UCSD-AML1 (cell line): Measurements from ENCODE around the gene MMP23B.
A peak's percentile ranks its signal among the peaks of the same experiment; 100 is the strongest.
"Not testable (repeated sequence)": the region's sequence is repeated elsewhere in the genome, so short reads cannot be mapped to it uniquely, and the experiment has no call there.

Experiments
- DNase-seq: peaks from one replicate; lab custom pipeline; 2025; ENCODE audit not compliant: unreplicated experiment; lab: John Stamatoyannopoulos, UW

MMP23B gene

DNA sequence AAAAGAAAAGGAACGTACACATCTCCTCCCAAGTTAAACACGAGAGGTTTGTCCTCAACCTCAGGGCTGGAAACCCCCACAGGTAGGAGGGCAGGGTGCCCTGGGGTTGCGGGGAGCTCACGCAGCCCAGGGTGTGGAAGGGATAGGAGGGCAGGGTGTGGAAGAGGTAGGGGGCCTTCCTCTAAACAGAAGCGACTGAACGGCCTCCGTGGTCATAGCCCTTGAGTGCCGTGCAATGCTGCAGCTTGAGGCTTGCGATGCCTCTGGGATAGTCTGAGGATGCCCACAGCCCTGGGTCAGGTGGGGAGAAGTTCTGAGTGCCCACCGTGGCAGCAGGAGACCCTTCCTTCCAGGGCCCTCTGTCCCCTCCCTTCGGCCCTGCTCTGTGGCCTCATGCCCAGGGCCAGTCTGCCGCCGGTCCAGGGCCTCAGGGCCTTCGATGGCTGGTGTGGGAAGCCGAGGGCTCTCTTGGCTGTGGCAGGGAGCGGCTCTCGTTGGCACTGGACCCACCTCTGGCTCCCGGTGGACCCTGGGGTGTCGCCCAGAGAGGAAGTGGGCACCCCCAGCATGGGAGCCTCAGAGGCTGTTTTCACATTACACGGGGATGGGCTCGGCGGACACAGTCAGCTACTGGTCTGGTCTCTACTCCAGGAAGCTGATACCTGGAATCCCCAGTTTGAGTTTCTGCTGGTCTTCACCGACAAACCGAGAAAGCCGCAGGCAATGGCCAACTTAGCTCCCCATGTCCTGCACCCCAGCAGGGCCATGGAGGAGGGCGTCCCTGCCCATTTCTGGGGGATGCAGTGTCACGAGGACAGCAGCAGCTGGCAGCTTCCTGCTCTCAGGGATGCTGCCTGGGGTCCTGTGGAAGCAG, 33.2 kb downstream of the MMP23B start:
- DNase-seq, result no peak

DNA sequence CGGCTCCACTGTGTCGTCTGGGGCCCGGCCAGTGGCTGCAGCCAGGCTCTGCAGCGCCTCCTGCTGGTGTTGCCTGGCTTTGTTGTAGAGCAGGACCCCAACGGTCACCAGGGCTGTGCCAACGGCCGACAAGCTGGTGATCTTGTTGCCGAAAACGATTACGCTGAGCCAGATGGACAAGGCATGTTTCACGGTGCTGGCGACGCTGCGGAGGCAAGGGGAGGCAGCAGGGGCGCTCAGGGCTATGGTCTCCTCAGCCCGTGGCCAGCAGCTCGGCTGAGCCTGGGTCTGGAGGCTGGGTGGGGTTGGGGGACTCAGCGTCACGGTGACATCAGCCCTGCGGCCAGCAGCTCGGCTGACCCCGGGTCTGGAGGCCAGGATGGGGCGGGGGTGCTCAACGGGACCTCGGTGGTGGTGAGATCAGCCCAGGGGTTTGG, 33.9 kb downstream of the MMP23B start:
- no peak for DNase-seq

DNA sequence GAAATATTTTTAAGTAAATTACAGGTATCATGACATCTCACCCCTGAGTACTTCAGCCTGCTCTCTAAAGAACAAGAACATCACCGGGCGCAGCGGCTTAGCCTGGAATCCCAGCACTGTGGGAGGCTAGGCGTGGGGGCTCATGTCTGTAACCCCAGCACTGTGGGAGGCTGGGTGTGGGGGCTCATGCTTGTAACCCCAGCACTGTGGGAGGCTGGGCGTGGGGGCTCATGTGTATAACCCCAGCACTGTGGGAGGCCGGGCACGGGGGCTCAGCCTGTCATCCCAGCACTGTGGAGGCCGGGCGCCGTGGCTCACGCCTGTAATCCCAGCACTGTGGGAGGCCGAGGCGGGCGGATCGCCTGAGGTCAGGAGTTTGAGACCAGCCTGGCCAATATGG, 34.6 kb downstream of the MMP23B start:
- DNase-seq, result no peak

DNA sequence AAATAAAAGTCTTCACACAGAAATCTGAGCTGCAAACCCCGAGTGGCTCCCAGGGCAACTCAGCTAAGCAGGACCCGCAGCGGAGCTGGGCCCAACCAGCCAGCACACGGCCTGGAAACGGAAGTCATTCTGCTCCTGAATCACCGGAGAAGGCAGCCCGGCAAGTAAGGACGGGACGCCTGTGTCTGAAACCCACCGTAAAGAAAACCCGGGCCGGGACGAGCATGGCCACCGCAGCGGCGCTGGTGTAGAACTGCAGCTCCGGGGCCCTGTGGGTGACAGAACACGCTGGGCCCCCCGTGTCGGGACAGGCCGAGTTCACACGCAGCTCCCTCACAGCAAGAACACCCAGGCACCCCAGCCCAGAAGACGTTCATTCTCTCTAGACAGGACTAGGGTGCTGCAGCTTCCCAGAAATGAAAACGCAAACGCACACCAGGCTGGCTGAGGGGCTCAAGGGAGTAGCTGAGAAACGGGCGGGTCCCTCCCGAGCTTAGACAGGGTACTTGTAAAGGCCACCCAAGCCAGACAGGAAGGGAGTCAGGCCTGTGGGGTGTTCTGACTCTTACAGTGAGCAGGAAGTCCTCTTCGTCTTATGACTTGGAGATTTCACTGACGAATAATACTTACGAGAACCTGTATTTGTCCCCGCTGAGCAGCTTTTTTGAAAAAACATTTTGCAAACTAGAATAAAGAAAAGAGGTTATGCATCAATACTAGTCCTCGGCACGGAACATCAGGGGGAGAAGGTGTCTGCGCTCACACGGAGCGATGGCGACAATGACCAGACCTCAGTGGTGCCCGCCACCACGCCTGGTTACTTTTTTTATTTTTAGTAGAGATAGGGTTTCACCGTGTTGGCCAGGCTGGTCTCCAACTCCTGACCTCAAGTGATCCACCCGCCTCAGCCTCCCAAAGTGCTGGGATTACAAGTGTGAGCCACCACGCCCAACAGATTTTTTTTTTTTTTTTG, 37.8 kb downstream of the MMP23B start:
- DNase-seq, result no peak

DNA sequence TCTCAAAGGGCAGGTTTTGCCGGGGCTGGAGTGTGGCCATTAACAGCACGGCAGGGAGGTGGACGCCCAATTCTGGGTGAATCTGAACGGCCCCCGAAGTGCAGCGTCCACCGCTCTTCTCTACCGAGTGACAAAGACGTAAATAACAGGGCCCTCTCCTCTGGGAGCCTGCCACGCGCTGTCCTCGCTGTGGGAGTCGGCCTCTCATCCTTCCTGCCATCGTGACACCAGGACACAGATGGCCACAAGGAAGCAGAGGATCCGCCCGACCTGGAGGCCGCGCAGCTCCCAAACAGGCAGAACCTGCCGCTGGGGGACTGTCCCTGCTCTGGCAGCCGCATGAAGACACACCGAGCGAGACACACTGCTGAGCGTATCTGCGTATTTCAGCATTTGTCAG, 38.9 kb downstream of the MMP23B start:
- DNase-seq, result no peak

DNA sequence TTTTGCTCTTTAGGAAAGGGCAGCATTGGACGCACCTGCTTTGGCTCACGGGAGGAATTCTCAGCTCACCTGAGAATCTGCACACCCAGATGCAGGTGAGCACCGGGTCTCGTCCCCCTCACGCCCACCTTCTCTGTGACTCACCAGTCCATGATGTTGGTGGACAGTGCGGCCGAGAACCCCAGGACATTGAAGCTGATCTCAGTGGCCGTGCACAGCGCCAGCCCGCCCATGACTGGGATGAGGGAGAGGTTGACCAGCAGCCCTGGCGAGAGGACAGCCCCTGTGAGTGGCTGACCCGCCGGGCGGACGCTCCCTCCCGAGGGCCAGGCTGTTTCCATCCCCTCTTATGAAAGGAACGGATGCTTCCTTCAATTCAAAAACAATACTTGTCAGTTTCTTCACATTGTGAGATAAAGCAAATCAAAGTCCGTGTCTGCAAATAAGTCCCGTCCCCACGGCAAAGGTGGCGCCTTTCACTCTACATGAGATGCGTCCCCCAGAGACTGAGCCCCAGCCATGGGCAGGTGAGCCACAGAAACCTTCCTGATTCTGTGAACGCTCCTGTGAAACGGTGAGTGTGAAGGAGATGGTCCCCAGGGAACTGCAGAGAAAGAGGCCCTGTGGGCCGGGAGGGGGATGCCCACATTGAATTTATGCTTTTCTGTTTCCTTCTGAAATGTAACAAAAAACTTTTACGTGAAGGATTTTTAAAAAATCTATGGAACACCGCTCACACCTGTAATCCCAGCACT, 39.6 kb downstream of the MMP23B start:
- DNase-seq, result no peak

DNA sequence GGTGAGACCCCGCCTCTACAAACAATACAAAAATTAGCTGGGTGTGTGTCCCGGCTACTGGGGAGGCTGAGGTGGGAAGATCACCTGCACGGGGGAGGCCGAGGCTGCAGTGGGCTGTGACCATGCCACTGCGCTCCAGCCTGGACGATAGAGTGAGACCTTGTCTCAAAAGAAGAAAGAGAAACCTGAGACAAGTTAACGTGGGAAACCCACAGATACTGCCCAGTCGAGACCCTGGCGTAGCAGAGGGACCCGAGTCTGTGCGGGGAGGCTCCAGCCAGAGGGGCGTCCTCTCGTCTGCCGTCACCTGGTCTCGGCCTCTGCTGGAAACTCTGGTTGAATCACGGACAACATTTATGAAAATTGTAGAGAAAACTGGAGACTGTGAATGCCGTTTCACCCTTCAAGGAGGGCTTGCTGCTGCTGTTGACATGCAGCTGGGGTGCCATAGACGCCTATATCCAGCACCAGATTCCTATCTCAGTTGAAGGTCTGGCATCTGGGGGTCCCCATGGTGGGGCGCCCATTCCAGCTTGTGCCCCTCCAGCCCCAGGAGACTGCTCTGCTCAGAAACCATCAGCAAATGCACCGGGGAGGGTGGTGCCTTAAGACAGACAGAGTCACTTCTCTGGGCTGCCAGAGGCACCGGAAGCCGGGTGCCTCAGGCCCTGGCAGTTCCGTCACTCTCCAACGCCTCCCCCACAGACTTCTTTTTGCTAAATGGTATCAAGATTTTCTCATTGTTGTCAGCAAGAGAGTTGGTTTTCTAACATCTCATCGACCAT, 40.4 kb downstream of the MMP23B start:
- DNase-seq, result no peak

DNA sequence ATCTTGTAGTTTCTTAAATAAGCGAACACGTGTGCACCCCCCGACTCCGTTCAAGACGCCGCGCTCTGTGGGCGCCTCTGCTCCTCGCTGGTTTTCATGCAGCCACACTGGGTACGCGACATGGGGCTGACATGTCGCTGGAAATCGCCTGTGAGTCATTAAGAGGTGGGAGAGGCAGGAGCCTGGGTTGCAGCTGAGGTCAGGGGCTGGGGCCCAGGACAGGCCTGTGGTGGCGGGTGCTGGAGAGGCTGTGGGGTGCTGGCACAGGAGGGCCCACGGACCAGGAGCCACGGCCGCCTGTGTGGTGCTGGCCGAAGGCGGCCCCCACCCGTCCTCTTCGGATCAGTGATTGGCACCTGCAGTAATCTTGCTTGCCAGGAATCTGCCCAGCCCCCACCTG, 42.8 kb downstream of the MMP23B start:
- DNase-seq, result not testable (repeated sequence)

DNA sequence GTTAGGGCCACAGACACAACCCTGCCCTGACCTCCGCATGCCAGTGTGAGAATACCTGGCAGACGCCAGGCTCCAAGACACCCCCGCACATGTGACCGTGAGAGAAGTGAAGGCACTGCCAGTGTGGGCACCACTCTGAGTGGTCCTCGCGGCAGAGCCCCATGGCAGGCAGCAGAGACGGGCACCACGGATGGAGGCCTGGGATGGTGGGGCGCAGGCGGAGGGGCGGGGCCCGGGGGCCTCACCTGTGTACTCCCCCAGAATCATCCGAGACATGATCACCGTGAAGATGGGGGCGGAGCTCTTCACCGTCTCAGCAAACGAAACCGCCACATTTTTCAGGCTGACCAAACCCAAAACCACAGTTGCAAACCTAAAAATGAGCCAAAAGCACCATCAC, 43.2 kb downstream of the MMP23B start:
- DNase-seq, result not testable (repeated sequence)

DNA sequence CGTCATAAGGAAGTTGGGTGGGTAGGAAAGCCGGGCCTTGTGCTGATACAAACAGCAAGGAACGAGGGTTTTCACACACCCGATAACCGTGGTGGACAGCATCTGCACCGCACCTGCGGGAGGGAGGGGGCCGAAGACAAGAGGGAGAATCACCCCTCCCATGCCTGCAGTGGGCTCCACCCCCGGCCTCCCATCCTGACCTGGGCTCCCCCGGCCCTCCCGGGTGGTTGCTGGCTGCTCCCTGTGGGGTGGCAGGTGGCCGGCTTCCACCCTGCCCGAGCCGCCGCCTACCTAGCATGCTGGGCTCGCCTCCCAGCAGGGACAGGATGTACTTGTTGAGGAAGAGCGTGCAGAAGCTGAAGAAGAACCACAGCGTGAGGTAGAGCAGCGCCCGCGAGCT, 44.1 kb downstream of the MMP23B start:
- not testable (repeated sequence) for DNase-seq

DNA sequence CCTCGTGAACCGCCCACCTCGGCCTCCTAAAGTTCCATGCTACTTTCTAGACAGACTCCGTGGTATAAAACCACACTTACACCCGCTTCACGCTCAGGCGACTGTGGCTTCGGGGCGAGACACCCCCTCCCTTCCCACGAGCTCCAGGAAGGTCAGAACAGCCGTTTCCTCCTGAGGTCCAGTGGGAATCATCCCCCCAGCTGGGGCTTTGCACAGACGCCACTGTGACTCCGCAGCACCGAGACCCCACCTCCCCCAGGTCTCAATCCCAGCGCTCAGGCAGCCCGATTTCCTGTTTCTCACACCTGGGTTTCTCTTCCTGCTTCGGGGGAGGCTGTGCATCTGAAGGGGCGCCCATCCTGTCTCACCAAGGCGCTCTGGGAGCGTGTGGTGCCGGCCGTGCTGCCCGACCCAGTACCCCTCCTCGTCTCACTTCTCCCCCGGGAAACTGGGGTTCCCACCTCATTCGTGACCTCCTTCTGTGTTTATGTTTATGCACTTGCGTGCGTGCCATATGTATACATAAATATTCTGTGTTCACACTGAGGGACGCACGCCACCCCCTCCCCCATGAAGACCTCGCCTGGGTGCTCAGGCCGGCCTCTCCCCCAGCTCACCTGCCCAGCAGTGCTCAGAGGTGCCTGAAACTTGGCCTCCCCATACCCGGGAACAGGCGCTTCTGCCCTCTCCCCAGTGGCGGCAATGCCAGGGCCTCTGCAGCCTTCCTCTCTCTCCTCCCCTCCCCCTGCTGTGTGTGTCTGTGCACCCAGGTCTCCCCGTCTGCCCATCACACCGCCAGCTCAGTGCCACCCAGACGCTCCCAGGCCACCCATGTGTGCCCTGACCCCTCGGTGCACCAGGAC, 46.0 kb downstream of the MMP23B start:
- DNase-seq, result peak; percentile 58

DNA sequence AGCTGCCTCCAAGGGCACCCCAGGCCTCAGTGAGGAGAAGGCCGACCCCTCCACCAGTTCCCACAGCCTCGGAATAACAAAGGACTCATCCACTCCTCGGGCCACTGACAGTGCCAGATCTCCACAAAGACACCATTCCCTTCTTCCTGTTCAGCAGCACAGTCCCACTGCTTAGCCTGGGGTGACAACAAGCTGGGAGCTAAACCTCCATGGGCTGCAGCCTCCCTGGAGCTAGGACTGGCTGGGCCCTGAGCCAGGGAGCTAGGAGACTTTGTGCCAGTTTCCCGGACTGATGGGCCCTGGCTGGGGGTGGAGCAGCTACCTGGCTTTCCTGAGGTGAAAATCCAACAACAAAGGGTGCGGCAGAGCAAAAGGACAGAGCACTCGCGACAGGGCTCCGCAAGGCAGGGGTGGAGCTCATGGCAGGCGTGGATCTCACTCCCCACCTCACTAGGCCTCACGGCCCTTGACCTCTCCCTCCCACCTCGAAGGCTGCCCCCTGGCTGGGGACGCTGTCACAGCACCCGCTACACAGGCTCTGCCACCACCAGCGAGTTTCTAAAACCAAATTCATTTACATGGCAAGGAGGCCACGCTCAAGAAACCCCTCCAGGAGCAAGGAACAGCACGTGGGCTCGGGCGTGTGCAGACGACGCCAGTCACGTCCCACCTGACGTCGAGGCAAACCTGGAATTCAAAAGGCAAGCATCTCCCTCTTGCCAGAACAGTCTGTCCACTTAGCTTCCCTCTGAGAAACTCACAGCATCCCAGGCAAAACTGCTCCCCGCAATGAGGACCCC, 46.8 kb downstream of the MMP23B start:
- peak; percentile 38 for DNase-seq

DNA sequence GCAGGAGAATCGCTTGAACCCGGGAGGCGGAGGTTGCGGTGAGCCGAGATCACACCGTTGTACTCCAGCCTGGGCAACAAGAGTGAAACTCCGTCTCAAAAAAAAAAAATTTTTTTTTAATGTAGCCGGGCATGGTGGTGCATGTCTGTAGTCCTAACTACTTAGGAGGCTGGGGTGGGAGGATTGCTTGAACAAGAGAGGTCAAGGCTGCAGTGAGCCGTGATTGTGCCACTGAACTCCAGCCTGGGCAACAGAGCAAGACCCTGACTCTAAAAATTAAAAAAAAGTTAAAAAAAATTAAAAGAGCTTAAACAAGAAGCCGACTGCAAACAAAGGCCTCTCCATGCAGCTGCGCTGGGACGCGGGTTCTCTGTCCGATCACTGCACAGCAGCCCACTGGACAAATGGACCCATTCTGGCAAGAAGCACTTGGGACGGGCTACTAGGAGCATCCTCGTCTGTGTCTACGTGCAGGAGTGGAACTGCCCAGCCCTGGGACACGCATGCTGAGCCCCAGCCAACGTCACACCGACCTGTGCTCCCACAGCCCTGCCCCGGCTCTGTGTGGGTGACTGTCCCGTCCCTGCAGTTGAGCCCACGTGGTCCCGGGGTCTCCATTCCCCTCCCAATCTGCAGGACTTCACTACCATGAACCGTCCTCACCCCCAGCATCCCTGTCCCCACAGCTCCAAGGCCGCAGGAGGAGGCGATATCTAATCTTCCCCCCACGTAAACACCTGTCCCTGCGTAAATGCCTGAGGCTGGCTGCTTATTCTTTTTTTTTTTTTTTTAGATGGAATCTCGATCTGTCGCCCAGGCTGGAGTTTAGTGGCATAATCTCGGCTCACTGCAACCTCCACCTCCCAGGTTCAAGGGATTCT, 48.3 kb downstream of the MMP23B start:
- no peak for DNase-seq

DNA sequence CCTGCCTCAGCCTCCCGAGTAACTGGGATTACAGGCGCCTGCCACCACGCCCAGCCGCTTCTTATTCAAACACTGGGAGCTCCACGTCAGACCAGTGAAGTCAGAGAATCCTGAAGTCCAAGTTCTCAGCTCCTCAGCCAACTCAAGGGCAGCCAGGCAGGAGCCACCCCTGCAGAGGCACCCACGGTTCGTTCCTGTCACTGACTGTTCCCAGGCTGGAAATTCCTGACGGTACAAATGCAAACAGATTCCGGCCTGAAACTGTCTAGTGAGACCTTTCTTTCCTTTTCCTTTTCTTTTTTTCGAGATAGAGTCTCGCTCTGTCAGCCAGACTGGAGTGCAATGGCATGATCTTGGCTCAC, 48.9 kb downstream of the MMP23B start:
- DNase-seq, result no peak

DNA sequence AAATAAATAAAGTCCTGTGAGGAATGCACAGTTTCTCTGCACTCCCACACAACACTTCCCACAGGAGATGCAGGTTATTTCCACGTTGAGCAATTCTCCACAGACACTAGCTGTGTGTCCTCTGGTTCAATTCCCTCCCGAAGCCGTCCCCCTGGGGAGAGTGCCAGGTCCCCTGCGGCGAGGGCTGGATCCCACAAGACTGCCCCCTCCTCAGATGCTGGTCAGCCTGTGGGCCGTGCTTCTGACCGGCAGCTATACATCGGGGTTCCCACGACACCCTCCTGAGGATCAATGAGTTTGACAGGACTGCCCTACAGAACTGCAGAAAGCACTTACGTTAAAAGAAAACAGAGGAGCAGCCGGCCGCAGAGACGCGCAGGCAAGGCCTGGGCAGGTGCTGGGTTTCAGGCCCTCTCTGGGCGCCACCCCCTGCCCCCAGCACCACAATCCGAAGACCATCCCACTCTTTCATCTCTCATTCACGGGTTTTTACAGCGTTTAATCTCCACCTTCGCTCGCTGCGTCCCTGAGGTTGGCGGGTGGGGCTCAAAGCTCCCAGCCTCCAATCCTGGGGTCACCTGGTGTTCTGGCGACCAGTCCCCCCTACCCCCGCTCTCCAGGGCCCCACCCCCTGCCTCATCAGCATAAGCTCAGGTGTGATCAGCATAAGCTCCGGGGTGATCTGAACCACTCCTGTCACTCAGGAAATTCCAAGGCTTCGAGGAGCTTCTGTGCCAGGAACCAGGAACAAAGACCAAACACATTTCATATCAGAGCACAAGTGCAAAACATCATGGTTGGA, 51.3 kb downstream of the MMP23B start:
- no peak for DNase-seq
